Testis (tissue), 3 donors: ENCODE measurements around the gene LIG3. TPM values are rescaled to one million over a fixed set of nuclear protein-coding genes. Genes with fewer than 3 reads are reported as not detected.

Experiments
- DNase-seq: peaks from one replicate; pipeline ENCODE4 v3.0.0-alpha.2; 2019
- H3K27ac ChIP-seq, 2 donors: fragments of 200-600 bp; sonication (generic); one replicate each; pipeline ENCODE4 v1.5.1; 2019
- H3K27me3 ChIP-seq: fragments of 200-600 bp; sonication (generic); one replicate; pipeline ENCODE4 v1.5.1; 2019
- H3K36me3 ChIP-seq: fragments of 200-600 bp; sonication (generic); one replicate; pipeline ENCODE4 v1.5.1; 2017; ENCODE audit warnings: low read depth; ENCODE audit errors: missing control alignments
- H3K4me1 ChIP-seq: fragments of 200-600 bp; sonication (generic); one replicate; pipeline ENCODE4 v1.5.1; 2019
- H3K4me3 ChIP-seq, 2 donors: fragments of 200-600 bp; sonication (generic); one replicate each; pipeline ENCODE4 v1.5.1; 2017 to 2019
- H3K9me3 ChIP-seq: fragments of 200-600 bp; sonication (generic); one replicate; pipeline ENCODE4 v1.5.1; 2017
- POLR2A ChIP-seq: fragments of 450-650 bp; IDR thresholded peaks from one replicate; pipeline ENCODE4 v1.6.1; 2017; ENCODE audit warnings: antibody characterized with exemption, mild to moderate bottlenecking, moderate library complexity
- WGBS, 2 donors: methylation state at CpG; one replicate each; pipeline ENCODE4 v1.1.5; 2018; 5-methylcytosine and 5-hydroxymethylcytosine counted together
- intact Hi-C: fragments of 100-400 bp; cut with DNase I; formaldehyde crosslinking; loops from one replicate; pipeline ENCODE4 v1.15.1; 2023; ENCODE audit warnings: low total_unique reads
- polyA plus RNA-seq: library from polyadenylated mRNA; stranded (reverse); fragments of 350-450 nt; fragmentation: Illumina TruSeq; extraction: RNeasy Lipid Tissue Mini Kit (QIAGEN cat#74804); gene quantifications from one replicate; pipeline ENCODE4 v1.2.3, GENCODE V29; 2014; ENCODE audit warnings: low read depth, low replicate concordance; ENCODE audit not compliant: insufficient read depth
- total RNA-seq, 2 donors: library from RNA; depleted of rRNA; stranded (reverse); fragments of >200 nt; gene quantifications; one replicate each; pipeline ENCODE4 v1.2.3, GENCODE V29; 2016
- TF ChIP-seq, protein P1 (sequence below), 3 experiments: fragments of 450-650 bp in 2 of 3; fragments of 200-600 bp in 1 of 3; sonication (generic) in 1 of 3; IDR thresholded peaks; one replicate each; pipeline ENCODE4 v1.5.1; 2016 to 2019; ENCODE audit warnings: antibody characterized with exemption in 3 of 3, mild to moderate bottlenecking in 2 of 3, moderate library complexity in 1 of 3

The LIG3 gene
- total and polyA plus RNA-seq, 3 donors from 2014 or later, result 54.4 to 70.9 (median 66.7) TPM

DNA sequence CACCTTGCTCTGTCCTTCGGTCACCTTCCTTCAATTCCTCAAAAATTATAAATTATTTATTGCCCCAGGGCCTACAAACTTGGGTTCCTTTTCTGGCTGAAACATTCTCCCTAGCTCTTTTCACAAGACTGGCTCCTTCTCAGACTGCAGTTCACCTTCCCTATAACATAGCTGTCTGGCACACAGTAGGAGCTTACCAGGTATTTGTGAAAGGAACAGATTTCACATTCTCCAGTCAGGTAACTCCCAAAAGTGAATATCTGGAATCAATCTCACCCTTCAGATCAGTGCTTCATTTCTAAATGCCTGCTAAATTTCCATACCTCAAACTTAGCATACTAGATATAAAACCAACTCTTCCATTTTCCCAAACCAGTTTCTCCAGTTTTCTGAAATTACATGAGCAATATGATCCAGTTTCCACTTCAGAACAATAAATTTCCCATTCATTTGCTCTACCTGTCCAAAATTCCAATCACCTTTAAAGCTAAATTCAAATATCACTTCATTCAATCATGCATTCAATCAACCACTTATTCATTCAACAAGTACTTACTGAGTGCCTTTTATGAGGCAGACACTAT is 77.1 kb downstream of the LIG3 start:
- H3K4me1 ChIP-seq, result no peaks in the 10 kb centered on the region
- WGBS, 2 donors, result 97 to 100% methylated on average over 1 of the region's 1 CpG
- no peaks in the 10 kb centered on the region for H3K27me3 ChIP-seq
- intact Hi-C loops, result no loop called here
- no peak overlapping the region for H3K4me3 ChIP-seq
- no peak for TF ChIP-seq POLR2A
- TF ChIP-seq, protein P1, sequence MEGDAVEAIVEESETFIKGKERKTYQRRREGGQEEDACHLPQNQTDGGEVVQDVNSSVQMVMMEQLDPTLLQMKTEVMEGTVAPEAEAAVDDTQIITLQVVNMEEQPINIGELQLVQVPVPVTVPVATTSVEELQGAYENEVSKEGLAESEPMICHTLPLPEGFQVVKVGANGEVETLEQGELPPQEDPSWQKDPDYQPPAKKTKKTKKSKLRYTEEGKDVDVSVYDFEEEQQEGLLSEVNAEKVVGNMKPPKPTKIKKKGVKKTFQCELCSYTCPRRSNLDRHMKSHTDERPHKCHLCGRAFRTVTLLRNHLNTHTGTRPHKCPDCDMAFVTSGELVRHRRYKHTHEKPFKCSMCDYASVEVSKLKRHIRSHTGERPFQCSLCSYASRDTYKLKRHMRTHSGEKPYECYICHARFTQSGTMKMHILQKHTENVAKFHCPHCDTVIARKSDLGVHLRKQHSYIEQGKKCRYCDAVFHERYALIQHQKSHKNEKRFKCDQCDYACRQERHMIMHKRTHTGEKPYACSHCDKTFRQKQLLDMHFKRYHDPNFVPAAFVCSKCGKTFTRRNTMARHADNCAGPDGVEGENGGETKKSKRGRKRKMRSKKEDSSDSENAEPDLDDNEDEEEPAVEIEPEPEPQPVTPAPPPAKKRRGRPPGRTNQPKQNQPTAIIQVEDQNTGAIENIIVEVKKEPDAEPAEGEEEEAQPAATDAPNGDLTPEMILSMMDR (IDR thresholded peaks at IDR 0.05), result no peak
- H3K36me3 ChIP-seq, result no peaks in the 10 kb centered on the region
- no peaks in the 10 kb centered on the region for H3K9me3 ChIP-seq
- H3K27ac ChIP-seq, result no peak overlapping the region
- DNase-seq, result no peak

Other genes with a start within 250 kb of the LIG3 start
- gene CCT6B, start 19.1 kb upstream of the LIG3 start, total RNA-seq, result 10 to 100 TPM; 46.8 to 56.5 TPM
- 226 TPM for gene CCT6B, start 19.1 kb upstream of the LIG3 start, polyA plus RNA-seq
- 10 to 100 TPM; 20.2 to 21.6 TPM for gene ZNF830, start 19.0 kb upstream of the LIG3 start, total RNA-seq
- 20.6 TPM for gene ZNF830, start 19.0 kb upstream of the LIG3 start, polyA plus RNA-seq
- gene RFFL, start 83.2 kb downstream of the LIG3 start, total RNA-seq, result 10 to 100 TPM; 42.0 to 46.3 TPM
- 68.6 TPM for gene RFFL, start 83.2 kb downstream of the LIG3 start, polyA plus RNA-seq
- gene RAD51D, start 139.3 kb downstream of the LIG3 start, total RNA-seq, result 10 to 100 TPM; 16.8 to 18.4 TPM
- 24.3 TPM for gene RAD51D, start 139.3 kb downstream of the LIG3 start, polyA plus RNA-seq
- 100 to 1,000 TPM in 1 of 2 donors, 10 to 100 TPM in 1; 39.0 to 120 TPM for gene FNDC8, start 141.1 kb downstream of the LIG3 start, total RNA-seq
- gene FNDC8, start 141.1 kb downstream of the LIG3 start, polyA plus RNA-seq, result 138 TPM
- gene NLE1, start 161.8 kb downstream of the LIG3 start, total RNA-seq, result 10 to 100 TPM; 14.6 to 15.4 TPM
- gene NLE1, start 161.8 kb downstream of the LIG3 start, polyA plus RNA-seq, result 12.8 TPM
- gene UNC45B, start 167.3 kb downstream of the LIG3 start, total RNA-seq, result 1 to 10 TPM in 1 of 2 donors, under 1 TPM in 1; 0.68 to 1.1 TPM
- 2.2 TPM for gene UNC45B, start 167.3 kb downstream of the LIG3 start, polyA plus RNA-seq
- 1 to 10 TPM in 1 of 2 donors, under 1 TPM in 1; 0.99 to 4.1 TPM for gene SLC35G3, start 213.9 kb downstream of the LIG3 start, total RNA-seq
- 2.7 TPM for gene SLC35G3, start 213.9 kb downstream of the LIG3 start, polyA plus RNA-seq